Panc1 (cell line): ENCODE results near the gene GNG4. TPM values are rescaled to one million over a fixed set of nuclear protein-coding genes. Genes with fewer than 3 reads are reported as not detected.
"Not testable (repeated sequence)": the region's sequence is repeated elsewhere in the genome, so short reads cannot be mapped to it uniquely, and the experiment has no call there.

Experiments
- ATAC-seq: fragments of 200-7000 bp; cut with Tn5 transposase; 2 replicates; pipeline ENCODE4 v1.9.1; 2020; ENCODE audit warnings: mild to moderate bottlenecking, moderate library complexity
- BruUV-seq: library from RNA; stranded (reverse); fragments of 400-500 nt; replicated peaks from 2 replicates; lab custom pipeline; 2021; lab: Mats Ljungman, UMichigan
- CTCF ChIA-PET: fragments of 300-600 bp; sonication (Branson Sonifier 250); formaldehyde crosslinking; loops from one replicate; lab custom pipeline; 2022; ENCODE audit warnings: antibody characterized with exemption; lab: Charles Lee
- POLR2A ChIA-PET: fragments of 300-600 bp; sonication (Branson Sonifier 250); formaldehyde crosslinking; loops from one replicate; lab custom pipeline; 2022; ENCODE audit warnings: antibody characterized with exemption; lab: Charles Lee
- DNase-seq: peaks from one replicate; pipeline ENCODE4 v3.0.0-alpha.2; 2010; ENCODE audit warnings: low read depth, low spot score
- H3K27ac ChIP-seq: 2 replicates; pipeline ENCODE4 v1.5.1; 2011; ENCODE audit warnings: mild to moderate bottlenecking, low read length, inconsistent platforms
- H3K27me3 ChIP-seq: fragments of 200-500 bp; sonication (Bioruptor generic); 2 replicates; pipeline ENCODE4 v1.6.0; 2014; ENCODE audit warnings: low read length, inconsistent platforms; ENCODE audit not compliant: control insufficient read depth, insufficient read depth
- H3K36me3 ChIP-seq: fragments of 200-500 bp; sonication (Bioruptor generic); 2 replicates; pipeline ENCODE4 v1.5.1; 2014; ENCODE audit warnings: inconsistent platforms, mild to moderate bottlenecking, low read length, moderate library complexity; ENCODE audit not compliant: control insufficient read depth, insufficient read depth
- H3K4me1 ChIP-seq: 2 replicates; pipeline ENCODE4 v1.5.1; 2011; ENCODE audit warnings: inconsistent platforms, mild to moderate bottlenecking, low read length, moderate library complexity; ENCODE audit not compliant: control insufficient read depth, insufficient read depth
- H3K4me3 ChIP-seq, 2 experiments: 2 replicates each; pipeline ENCODE4 v1.5.1; 2011 to 2012; ENCODE audit warnings: low read depth in 2 of 2, low read length in 2 of 2, mild to moderate bottlenecking in 2 of 2, inconsistent platforms in 1 of 2, moderate library complexity in 1 of 2
- H3K9me3 ChIP-seq: fragments of 200-500 bp; sonication (Bioruptor generic); 2 replicates; pipeline ENCODE4 v1.5.1; 2014; ENCODE audit warnings: low read depth, mild to moderate bottlenecking, inconsistent platforms, low read length, moderate library complexity; ENCODE audit not compliant: control insufficient read depth, insufficient read depth
- POLR2AphosphoS5 ChIP-seq: IDR thresholded peaks from 2 replicates; pipeline ENCODE4 v1.6.1; 2012; ENCODE audit warnings: mild to moderate bottlenecking, low read depth, low read length, moderate library complexity
- SIN3A ChIP-seq: IDR thresholded peaks from 2 replicates; pipeline ENCODE4 v1.6.1; 2012; ENCODE audit warnings: low read depth, mild to moderate bottlenecking, low read length, moderate library complexity, borderline replicate concordance; ENCODE audit not compliant: insufficient read depth
- TCF7L2 ChIP-seq: IDR thresholded peaks from 2 replicates; pipeline ENCODE4 v1.6.1; 2011; ENCODE audit warnings: mild to moderate bottlenecking, low read depth, low read length, inconsistent platforms
- in situ Hi-C: cut with HindIII; loops from 2 replicates; pipeline ENCODE4 v1.10.0; 2016; ENCODE audit warnings: low sequenced_read_pairs, low pct_unique_long_range_greater_than_20kb
- intact Hi-C: fragments of 100-400 bp; cut with micrococcal nuclease; formaldehyde crosslinking; loops from one replicate; pipeline ENCODE4 v1.10.0; 2022; ENCODE audit not compliant: unreplicated experiment
- total RNA-seq: library from RNA; stranded (reverse); gene quantifications from one replicate; pipeline ENCODE4 v1.2.1, GENCODE V29; 2021; ENCODE audit not compliant: unreplicated experiment
- TF ChIP-seq, protein P1 (sequence below): fragments of 450-650 bp; IDR thresholded peaks from 2 replicates; pipeline ENCODE4 v1.5.1; 2017; ENCODE audit warnings: mild to moderate bottlenecking
- TF ChIP-seq, protein P2 (sequence below), 2 experiments: IDR thresholded peaks; 2 replicates each; pipeline ENCODE4 v1.6.1; 2011 to 2012; ENCODE audit warnings: low read depth in 2 of 2, control low read depth in 1 of 2, low read length in 1 of 2, mild to moderate bottlenecking in 1 of 2, moderate library complexity in 1 of 2; ENCODE audit not compliant: insufficient read depth in 1 of 2

Gene GNG4
- total RNA-seq, 1 experiment from 2014 or later = 1.1 TPM

DNA sequence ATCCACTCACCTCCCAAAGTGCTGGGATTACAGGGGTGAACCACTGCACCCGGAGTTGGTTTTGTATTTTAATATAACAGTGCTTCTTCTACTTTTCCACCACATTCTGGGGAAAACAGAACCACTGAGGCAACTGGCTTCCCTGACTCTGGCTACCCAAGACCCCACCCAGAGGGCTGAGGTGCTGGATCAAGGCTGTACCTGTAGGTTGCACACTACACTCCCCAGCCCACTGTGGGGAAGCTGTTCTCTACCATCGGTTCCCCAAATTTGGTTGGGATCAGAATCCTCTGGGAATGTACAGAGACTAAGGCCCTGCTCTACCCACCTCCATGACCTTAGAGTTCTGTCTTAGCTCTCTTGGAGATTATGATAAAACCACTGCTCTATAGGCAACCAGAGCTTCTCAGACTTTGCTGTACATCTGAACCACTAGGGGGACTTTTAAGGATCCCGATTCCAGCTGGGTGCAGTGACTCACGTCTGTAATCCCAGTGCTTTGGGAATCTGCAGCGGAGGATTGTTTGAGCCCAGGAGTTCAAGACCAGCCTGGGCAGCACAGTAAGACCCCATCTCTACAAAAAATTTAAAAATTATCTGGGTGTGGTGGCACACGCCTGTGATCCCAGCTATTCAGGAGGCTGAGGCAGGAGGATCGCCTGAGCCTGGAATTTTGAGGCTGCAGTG, 51.6 kb downstream of the GNG4 start:
- POLR2A ChIA-PET = interaction anchor here (0.5 kb wide), 1 partner anchor 185 kb away, joined by 4 read pairs; no protein-coding TSS in a partner anchor

DNA sequence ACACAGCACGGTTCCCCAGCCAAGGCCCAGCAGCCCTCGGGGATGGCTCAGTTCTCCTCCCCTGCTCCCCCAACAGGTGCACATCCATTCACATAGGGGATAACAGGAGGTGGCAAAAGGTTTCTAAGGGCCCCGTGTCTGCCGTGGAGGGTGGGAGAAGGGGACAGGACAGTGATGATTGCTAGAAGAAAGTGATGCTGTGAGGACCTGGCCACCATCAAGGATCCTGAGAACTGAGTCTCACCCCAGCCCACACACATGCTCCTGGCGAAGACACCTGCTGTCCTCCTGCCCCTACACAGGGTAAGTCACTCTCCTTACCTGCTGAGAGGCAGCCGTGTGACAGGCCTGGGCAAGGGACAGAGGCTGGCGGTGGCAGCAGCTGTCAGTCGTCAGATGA, 54.5 kb downstream of the GNG4 start:
- no peak for TF ChIP-seq POLR2AphosphoS5
- TF ChIP-seq, protein P1, sequence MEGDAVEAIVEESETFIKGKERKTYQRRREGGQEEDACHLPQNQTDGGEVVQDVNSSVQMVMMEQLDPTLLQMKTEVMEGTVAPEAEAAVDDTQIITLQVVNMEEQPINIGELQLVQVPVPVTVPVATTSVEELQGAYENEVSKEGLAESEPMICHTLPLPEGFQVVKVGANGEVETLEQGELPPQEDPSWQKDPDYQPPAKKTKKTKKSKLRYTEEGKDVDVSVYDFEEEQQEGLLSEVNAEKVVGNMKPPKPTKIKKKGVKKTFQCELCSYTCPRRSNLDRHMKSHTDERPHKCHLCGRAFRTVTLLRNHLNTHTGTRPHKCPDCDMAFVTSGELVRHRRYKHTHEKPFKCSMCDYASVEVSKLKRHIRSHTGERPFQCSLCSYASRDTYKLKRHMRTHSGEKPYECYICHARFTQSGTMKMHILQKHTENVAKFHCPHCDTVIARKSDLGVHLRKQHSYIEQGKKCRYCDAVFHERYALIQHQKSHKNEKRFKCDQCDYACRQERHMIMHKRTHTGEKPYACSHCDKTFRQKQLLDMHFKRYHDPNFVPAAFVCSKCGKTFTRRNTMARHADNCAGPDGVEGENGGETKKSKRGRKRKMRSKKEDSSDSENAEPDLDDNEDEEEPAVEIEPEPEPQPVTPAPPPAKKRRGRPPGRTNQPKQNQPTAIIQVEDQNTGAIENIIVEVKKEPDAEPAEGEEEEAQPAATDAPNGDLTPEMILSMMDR = no peak
- no peak for TF ChIP-seq TCF7L2
- TF ChIP-seq SIN3A = no peak
- TF ChIP-seq, protein P2, sequence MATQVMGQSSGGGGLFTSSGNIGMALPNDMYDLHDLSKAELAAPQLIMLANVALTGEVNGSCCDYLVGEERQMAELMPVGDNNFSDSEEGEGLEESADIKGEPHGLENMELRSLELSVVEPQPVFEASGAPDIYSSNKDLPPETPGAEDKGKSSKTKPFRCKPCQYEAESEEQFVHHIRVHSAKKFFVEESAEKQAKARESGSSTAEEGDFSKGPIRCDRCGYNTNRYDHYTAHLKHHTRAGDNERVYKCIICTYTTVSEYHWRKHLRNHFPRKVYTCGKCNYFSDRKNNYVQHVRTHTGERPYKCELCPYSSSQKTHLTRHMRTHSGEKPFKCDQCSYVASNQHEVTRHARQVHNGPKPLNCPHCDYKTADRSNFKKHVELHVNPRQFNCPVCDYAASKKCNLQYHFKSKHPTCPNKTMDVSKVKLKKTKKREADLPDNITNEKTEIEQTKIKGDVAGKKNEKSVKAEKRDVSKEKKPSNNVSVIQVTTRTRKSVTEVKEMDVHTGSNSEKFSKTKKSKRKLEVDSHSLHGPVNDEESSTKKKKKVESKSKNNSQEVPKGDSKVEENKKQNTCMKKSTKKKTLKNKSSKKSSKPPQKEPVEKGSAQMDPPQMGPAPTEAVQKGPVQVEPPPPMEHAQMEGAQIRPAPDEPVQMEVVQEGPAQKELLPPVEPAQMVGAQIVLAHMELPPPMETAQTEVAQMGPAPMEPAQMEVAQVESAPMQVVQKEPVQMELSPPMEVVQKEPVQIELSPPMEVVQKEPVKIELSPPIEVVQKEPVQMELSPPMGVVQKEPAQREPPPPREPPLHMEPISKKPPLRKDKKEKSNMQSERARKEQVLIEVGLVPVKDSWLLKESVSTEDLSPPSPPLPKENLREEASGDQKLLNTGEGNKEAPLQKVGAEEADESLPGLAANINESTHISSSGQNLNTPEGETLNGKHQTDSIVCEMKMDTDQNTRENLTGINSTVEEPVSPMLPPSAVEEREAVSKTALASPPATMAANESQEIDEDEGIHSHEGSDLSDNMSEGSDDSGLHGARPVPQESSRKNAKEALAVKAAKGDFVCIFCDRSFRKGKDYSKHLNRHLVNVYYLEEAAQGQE (IDR thresholded peaks at IDR 0.05; ENCODE audit: insufficient read depth in 1 of 2, low read depth in 2 of 2, low read length in 1 of 2) = no peak
- ChIA-PET CTCF (no interaction called here), POLR2A (interaction anchor here (0.7 kb wide), 1 partner anchor 27 kb away, joined by 3 read pairs; no protein-coding TSS in a partner anchor)
- intact Hi-C loops (no loop called here), in situ Hi-C loops (no loop called here)
- Histone ChIP-seq H3K27me3 (no peaks in the 10 kb centered on the region), H3K4me3 (no peak overlapping the region), H3K9me3 (no peaks in the 10 kb centered on the region), H3K4me1 (no peaks in the 10 kb centered on the region), H3K36me3 (no peaks in the 10 kb centered on the region), H3K27ac (no peak overlapping the region)
- DNase-seq = no peak
- ATAC-seq = no peak
- no TSS peak for BruUV-seq

More for the DNA sequence above, 51.6 kb downstream of the GNG4 start:
- BruUV-seq = no TSS peak
- no peak overlapping the region for H3K4me3 ChIP-seq
- H3K27ac ChIP-seq = no peak overlapping the region
- no peaks in the 10 kb centered on the region for H3K36me3 ChIP-seq
- peak; percentile 88 for ATAC-seq
- no peak for TF ChIP-seq TCF7L2
- TF ChIP-seq, protein P1 = peak; percentile 38
- intact Hi-C loops = no loop called here
- in situ Hi-C loops = no loop called here
- CTCF ChIA-PET = interaction anchor here (0.5 to 1.3 kb wide), 6 partner anchors 34 to 418 kb away, joined by 3 to 11 read pairs (median 3); no protein-coding TSS in a partner anchor
- no peaks in the 10 kb centered on the region for H3K9me3 ChIP-seq
- no peak for DNase-seq
- no peaks in the 10 kb centered on the region for H3K4me1 ChIP-seq
- H3K27me3 ChIP-seq = no peaks in the 10 kb centered on the region

DNA sequence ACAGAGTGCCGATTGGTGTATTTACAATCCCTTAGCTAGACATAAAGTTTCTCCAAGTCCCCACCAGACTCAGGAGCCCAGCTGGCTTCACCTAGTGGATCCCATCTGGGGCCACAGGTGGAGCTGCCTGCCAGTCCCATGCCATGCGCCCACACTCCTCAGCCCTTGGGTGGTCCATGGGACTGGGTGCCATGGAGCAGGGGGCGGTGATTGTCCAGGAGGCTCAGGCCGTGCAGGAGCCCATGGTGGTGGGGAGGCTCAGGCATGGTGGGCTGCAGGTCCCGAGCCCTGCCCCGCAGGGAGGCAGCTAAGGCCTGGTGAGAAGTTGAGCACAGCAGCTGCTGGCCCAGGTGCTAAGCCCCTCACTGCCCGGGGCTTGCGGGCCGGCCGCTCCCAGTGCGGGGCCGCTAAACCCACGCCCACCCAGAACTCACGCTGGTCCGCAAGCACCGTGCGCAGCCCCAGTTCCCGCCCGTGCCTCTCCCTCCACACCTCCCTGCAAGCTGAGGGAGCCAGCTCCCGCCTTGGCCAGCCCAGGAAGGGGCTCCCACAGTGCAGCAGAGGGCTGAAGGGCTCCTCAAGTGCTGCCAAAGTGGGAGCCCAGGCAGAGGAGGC, 55.2 kb downstream of the GNG4 start:
- BruUV-seq = not testable (repeated sequence)

More for the DNA sequence above, 55.2 kb downstream of the GNG4 start:
- H3K27me3 ChIP-seq, POLR2A ChIA-PET, DNase-seq, H3K9me3 ChIP-seq, H3K36me3 ChIP-seq, ATAC-seq, H3K27ac ChIP-seq, intact Hi-C loops, in situ Hi-C loops, H3K4me3 ChIP-seq, H3K4me1 ChIP-seq: not testable (repeated sequence)
- CTCF ChIA-PET = interaction anchor here (0.6 kb wide), 1 partner anchor 38 kb away, joined by 3 read pairs; no protein-coding TSS in a partner anchor
